Measurements from ENCODE around the gene EHD4. TPM values are rescaled to one million over a fixed set of nuclear protein-coding genes. Genes with fewer than 3 reads are reported as not detected.

The EHD4 gene
- total and polyA plus RNA-seq, 2 experiments from 2014 or later = 27.3 to 34.7 TPM

DNA sequence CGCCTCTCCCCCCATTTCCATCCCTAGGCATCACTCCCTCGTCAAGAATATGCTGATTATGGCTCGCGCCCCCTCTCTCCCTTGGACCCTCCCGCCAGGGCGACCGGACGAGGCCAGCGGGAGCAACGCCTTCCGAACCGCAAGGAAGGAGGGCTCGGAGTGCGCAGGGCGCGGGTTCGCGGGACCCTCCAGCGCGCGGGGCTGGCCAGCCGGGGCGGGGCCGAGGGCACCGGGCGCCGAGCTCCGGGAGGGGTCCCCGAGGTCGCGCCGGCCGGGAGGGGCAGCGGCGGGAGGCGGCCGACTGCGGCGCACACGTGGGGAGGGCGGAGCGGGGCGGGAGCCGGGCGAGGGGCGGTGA lies 483 bp downstream of the EHD4 start:
- H3K4me2 ChIP-seq = peak overlapping the region; percentile 78
- H3K79me2 ChIP-seq = peaks cover 44% of the 10 kb centered on the region
- DNase-seq (ENCODE audit: low spot score) = peak; percentile 67
- under 1% methylated on average over 22 of the region's 46 CpGs for WGBS (ENCODE audit: low lambda C conversion rate, missing lambda C conversion rate)
- peaks cover 7% of the 10 kb centered on the region for H3K4me1 ChIP-seq (ENCODE audit: insufficient read depth)
- H3K36me3 ChIP-seq (replicated peaks; ENCODE audit: insufficient read depth, low read depth) = no peaks in the 10 kb centered on the region
- H3K27me3 ChIP-seq = no peaks in the 10 kb centered on the region
- no peaks in the 10 kb centered on the region for H3K9me3 ChIP-seq (ENCODE audit: low read depth)
- no peaks in the 10 kb centered on the region for H3K9me2 ChIP-seq (replicated peaks; ENCODE audit: insufficient read depth)
- TF ChIP-seq EZH2phosphoT487 (IDR thresholded peaks at IDR 0.05; ENCODE audit: low read depth, severe bottlenecking, unreplicated experiment) (no peak), EZH2 (IDR thresholded peaks at IDR 0.05; ENCODE audit: borderline replicate concordance) (no peak)
- TF ChIP-seq, protein P1, sequence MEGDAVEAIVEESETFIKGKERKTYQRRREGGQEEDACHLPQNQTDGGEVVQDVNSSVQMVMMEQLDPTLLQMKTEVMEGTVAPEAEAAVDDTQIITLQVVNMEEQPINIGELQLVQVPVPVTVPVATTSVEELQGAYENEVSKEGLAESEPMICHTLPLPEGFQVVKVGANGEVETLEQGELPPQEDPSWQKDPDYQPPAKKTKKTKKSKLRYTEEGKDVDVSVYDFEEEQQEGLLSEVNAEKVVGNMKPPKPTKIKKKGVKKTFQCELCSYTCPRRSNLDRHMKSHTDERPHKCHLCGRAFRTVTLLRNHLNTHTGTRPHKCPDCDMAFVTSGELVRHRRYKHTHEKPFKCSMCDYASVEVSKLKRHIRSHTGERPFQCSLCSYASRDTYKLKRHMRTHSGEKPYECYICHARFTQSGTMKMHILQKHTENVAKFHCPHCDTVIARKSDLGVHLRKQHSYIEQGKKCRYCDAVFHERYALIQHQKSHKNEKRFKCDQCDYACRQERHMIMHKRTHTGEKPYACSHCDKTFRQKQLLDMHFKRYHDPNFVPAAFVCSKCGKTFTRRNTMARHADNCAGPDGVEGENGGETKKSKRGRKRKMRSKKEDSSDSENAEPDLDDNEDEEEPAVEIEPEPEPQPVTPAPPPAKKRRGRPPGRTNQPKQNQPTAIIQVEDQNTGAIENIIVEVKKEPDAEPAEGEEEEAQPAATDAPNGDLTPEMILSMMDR (IDR thresholded peaks at IDR 0.05; ENCODE audit: poor library complexity) = no peak
- H4K20me1 ChIP-seq (ENCODE audit: insufficient read depth, poor library complexity, severe bottlenecking) = peaks cover 9% of the 10 kb centered on the region
- H3K4me3 ChIP-seq = peak overlapping the region; percentile 49
- peak overlapping the region; percentile 36 for H2AFZ ChIP-seq
- H3K27ac ChIP-seq = peak overlapping the region; percentile 93

DNA sequence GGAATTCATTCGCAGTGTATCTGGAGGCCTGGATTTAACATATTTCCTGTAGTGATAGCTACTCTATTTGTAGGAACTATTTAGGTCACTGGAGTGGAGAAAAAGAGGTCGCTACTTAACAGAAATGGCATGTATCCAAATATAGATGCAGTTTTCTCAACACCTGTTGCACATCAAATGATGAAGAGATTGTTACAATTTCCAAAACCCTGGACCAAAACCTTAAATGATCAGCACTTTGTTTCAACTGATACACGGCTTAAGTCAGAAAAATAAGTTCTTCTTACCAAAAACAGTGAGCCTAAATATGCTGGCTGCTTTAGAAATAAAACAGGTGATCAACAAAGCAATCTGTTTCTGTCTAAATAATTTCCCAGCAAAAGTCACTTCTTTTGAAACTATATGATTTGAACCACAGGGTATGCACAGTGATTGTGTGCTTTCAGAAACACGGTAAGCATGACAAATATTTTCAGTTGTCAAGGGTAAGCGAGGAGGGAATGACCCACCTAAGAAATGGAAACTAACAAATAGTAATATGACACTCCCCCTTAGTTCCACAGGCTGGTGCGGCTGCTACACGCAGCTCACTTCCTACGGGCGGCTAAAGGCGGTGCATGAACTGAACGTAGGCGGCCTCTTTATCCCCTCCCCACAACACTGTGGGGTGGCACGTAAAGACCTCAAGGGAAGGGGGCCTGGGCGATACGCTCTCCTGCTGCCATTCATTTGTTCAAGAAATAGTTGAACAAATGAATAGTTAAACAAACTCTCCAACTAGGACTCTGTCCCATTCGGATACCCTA lies 1.1 kb downstream of the EHD4 start:
- 12% methylated on average over 16 of the region's 16 CpGs for WGBS (ENCODE audit: low lambda C conversion rate, missing lambda C conversion rate)
- H3K4me2 ChIP-seq = peak overlapping the region; percentile 78
- H3K4me1 ChIP-seq (ENCODE audit: insufficient read depth) = peaks cover 7% of the 10 kb centered on the region
- H3K36me3 ChIP-seq (replicated peaks; ENCODE audit: insufficient read depth, low read depth) = no peaks in the 10 kb centered on the region
- peaks cover 9% of the 10 kb centered on the region for H4K20me1 ChIP-seq (ENCODE audit: insufficient read depth, poor library complexity, severe bottlenecking)
- peak overlapping the region; percentile 93 for H3K27ac ChIP-seq
- no peaks in the 10 kb centered on the region for H3K27me3 ChIP-seq
- peaks cover 50% of the 10 kb centered on the region for H3K79me2 ChIP-seq
- peak overlapping the region; percentile 49 for H3K4me3 ChIP-seq
- H2AFZ ChIP-seq = peak overlapping the region; percentile 36
- no peaks in the 10 kb centered on the region for H3K9me2 ChIP-seq (replicated peaks; ENCODE audit: insufficient read depth)
- TF ChIP-seq, protein P1 (IDR thresholded peaks at IDR 0.05; ENCODE audit: poor library complexity) = no peak
- no peak for TF ChIP-seq EZH2 (IDR thresholded peaks at IDR 0.05; ENCODE audit: borderline replicate concordance)
- no peak for TF ChIP-seq EZH2phosphoT487 (IDR thresholded peaks at IDR 0.05; ENCODE audit: low read depth, severe bottlenecking, unreplicated experiment)
- H3K9me3 ChIP-seq (ENCODE audit: low read depth) = no peaks in the 10 kb centered on the region
- DNase-seq (ENCODE audit: low spot score) = peak; percentile 83

DNA sequence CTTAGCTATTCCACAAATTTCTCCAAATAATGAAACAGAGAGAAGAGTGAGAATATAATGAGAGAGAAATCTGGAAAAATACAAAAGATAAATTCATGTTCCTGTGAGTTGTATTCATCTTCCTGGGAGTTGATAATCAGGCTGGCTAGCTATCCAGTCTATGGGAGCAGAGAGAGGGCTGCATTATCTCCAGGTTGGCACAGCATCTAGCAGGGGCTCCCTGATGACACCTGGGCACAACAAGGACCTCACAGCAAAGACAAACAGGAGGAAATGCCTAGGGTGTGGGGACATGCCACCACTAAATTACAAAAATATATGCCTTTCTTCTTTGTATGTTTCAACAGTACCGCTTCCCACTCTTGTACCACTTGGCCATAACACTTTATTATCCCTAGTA lies 1.9 kb downstream of the EHD4 start:
- no peaks in the 10 kb centered on the region for H3K9me2 ChIP-seq (replicated peaks; ENCODE audit: insufficient read depth)
- peaks cover 56% of the 10 kb centered on the region for H3K79me2 ChIP-seq
- 100% methylated on average over 1 of the region's 1 CpG for WGBS (ENCODE audit: low lambda C conversion rate, missing lambda C conversion rate)
- no peak for DNase-seq (ENCODE audit: low spot score)
- H2AFZ ChIP-seq = no peak overlapping the region
- no peaks in the 10 kb centered on the region for H3K9me3 ChIP-seq (ENCODE audit: low read depth)
- no peak overlapping the region for H3K4me3 ChIP-seq
- peak overlapping the region; percentile 78 for H3K4me2 ChIP-seq
- TF ChIP-seq, protein P1 (IDR thresholded peaks at IDR 0.05; ENCODE audit: poor library complexity) = no peak
- TF ChIP-seq EZH2phosphoT487 (IDR thresholded peaks at IDR 0.05; ENCODE audit: low read depth, severe bottlenecking, unreplicated experiment) (no peak), EZH2 (IDR thresholded peaks at IDR 0.05; ENCODE audit: borderline replicate concordance) (no peak)
- H3K36me3 ChIP-seq (replicated peaks; ENCODE audit: insufficient read depth, low read depth) = no peaks in the 10 kb centered on the region
- H3K27me3 ChIP-seq = no peaks in the 10 kb centered on the region
- H3K4me1 ChIP-seq (ENCODE audit: insufficient read depth) = peaks cover 7% of the 10 kb centered on the region
- H3K27ac ChIP-seq = peak overlapping the region; percentile 93
- H4K20me1 ChIP-seq (ENCODE audit: insufficient read depth, poor library complexity, severe bottlenecking) = peaks cover 9% of the 10 kb centered on the region

Measured in hepatocyte (in vitro differentiated cells).